GM23338 (cell line): ENCODE results near the gene NPFF. TPM values are rescaled to one million over a fixed set of nuclear protein-coding genes. Genes with fewer than 3 reads are reported as not detected.

ENCODE experiments used
- ATAC-seq: fragments of 200-7000 bp; cut with Tn5 transposase; 3 replicates; pipeline ENCODE4 v1.9.1; 2020
- DNase-seq: peaks from one replicate; pipeline ENCODE4 v3.0.0-alpha.2; 2015; ENCODE audit warnings: low spot score
- H2AFZ ChIP-seq: fragments of 200-600 bp; sonication (generic); 2 replicates; pipeline ENCODE4 v1.8.0; 2016; ENCODE audit warnings: antibody characterized with exemption, mild to moderate bottlenecking, moderate library complexity
- H3F3A ChIP-seq: fragments of 200-600 bp; sonication (generic); replicated peaks from 2 replicates; pipeline ENCODE4 v1.8.0; 2017; ENCODE audit warnings: antibody characterized with exemption, mixed run types, low read depth
- H3K27ac ChIP-seq: fragments of 200-600 bp; sonication (generic); 2 replicates; pipeline ENCODE4 v1.6.1; 2016; ENCODE audit warnings: low read depth
- H3K27me3 ChIP-seq: fragments of 200-600 bp; sonication (generic); 2 replicates; pipeline ENCODE4 v1.8.0; 2016; ENCODE audit warnings: mild to moderate bottlenecking, mixed run types, moderate library complexity; ENCODE audit not compliant: insufficient read depth
- H3K36me3 ChIP-seq: fragments of 200-600 bp; sonication (generic); 2 replicates; pipeline ENCODE4 v1.8.0; 2016; ENCODE audit warnings: mild to moderate bottlenecking; ENCODE audit not compliant: insufficient read depth
- H3K4me1 ChIP-seq: fragments of 200-600 bp; sonication (generic); 2 replicates; pipeline ENCODE4 v1.8.0; 2016; ENCODE audit warnings: mild to moderate bottlenecking, moderate library complexity; ENCODE audit not compliant: insufficient read depth
- H3K4me2 ChIP-seq: fragments of 200-600 bp; sonication (generic); 2 replicates; pipeline ENCODE4 v1.7.1; 2017; ENCODE audit warnings: mixed run types
- H3K4me3 ChIP-seq: fragments of 200-600 bp; sonication (generic); 2 replicates; pipeline ENCODE4 v1.6.1; 2016; ENCODE audit warnings: mixed run types
- H3K79me2 ChIP-seq: fragments of 200-600 bp; sonication (generic); replicated peaks from 2 replicates; pipeline ENCODE4 v1.8.0; 2017; ENCODE audit warnings: mild to moderate bottlenecking; ENCODE audit not compliant: insufficient read depth
- H3K9me2 ChIP-seq: fragments of 200-600 bp; sonication (generic); 2 replicates; pipeline ENCODE4 v1.8.0; 2017; ENCODE audit not compliant: insufficient read depth
- H4K20me1 ChIP-seq: fragments of 200-600 bp; sonication (generic); replicated peaks from 2 replicates; pipeline ENCODE4 v1.8.0; 2017; ENCODE audit warnings: mild to moderate bottlenecking; ENCODE audit not compliant: insufficient read depth
- H3K27ac Mint-ChIP-seq: 2 replicates; pipeline ENCODE4 v1.8.0; 2020; ENCODE audit warnings: inconsistent platforms, mild to moderate bottlenecking, moderate library complexity, mixed read lengths
- H3K27me3 Mint-ChIP-seq: 3 replicates; pipeline ENCODE4 v1.8.0; 2022; ENCODE audit warnings: low read depth, mild to moderate bottlenecking, moderate library complexity, mixed read lengths, inconsistent platforms; ENCODE audit not compliant: insufficient read depth, poor library complexity
- H3K36me3 Mint-ChIP-seq: 3 replicates; pipeline ENCODE4 v1.8.0; 2021; ENCODE audit warnings: low read depth, mild to moderate bottlenecking, inconsistent platforms, moderate library complexity, mixed read lengths
- H3K4me1 Mint-ChIP-seq: 3 replicates; pipeline ENCODE4 v1.8.0; 2020; ENCODE audit warnings: mild to moderate bottlenecking, inconsistent platforms, mixed read lengths
- H3K4me3 Mint-ChIP-seq: 3 replicates; pipeline ENCODE4 v1.8.0; 2021; ENCODE audit warnings: moderate library complexity, mild to moderate bottlenecking, inconsistent platforms, mixed read lengths
- H3K9me3 Mint-ChIP-seq: 3 replicates; pipeline ENCODE4 v1.8.0; 2020; ENCODE audit warnings: moderate library complexity, mild to moderate bottlenecking, inconsistent platforms, mixed read lengths
- CREB1 ChIP-seq: fragments of 250-450 bp; sonication (Bioruptor Pico); IDR thresholded peaks from 2 replicates; pipeline ENCODE4 v1.5.0; 2020; ENCODE audit warnings: low read depth, mild to moderate bottlenecking, moderate library complexity
- CTCF ChIP-seq, 2 experiments: fragments of 200-600 bp in 1 of 2; sonication (generic) in 1 of 2; conservative IDR thresholded peaks; 2 replicates each; pipeline versions ENCODE4 v1.5.1 to v1.6.1; 2016 to 2017; ENCODE audit warnings: antibody characterized with exemption in 2 of 2, low read depth in 2 of 2, mild to moderate bottlenecking in 2 of 2, moderate library complexity in 1 of 2
- ETS1 ChIP-seq: IDR thresholded peaks from 2 replicates; pipeline ENCODE4 v1.6.1; 2016; ENCODE audit warnings: antibody characterized with exemption
- EZH2 ChIP-seq: fragments of 200-600 bp; sonication (generic); IDR thresholded peaks from one replicate; pipeline ENCODE4 v1.8.0; 2017; ENCODE audit warnings: antibody characterized with exemption, mild to moderate bottlenecking, low read depth; ENCODE audit not compliant: unreplicated experiment
- EZH2phosphoT487 ChIP-seq: fragments of 200-600 bp; sonication (generic); IDR thresholded peaks from one replicate; pipeline ENCODE4 v1.8.1; 2018; ENCODE audit warnings: antibody characterized with exemption; ENCODE audit not compliant: unreplicated experiment
- JUNB ChIP-seq: IDR thresholded peaks from one replicate; pipeline ENCODE4 v1.6.1; 2016; ENCODE audit warnings: antibody characterized with exemption; ENCODE audit not compliant: unreplicated experiment
- NANOG ChIP-seq: IDR thresholded peaks from 2 replicates; pipeline ENCODE4 v1.6.1; 2016; ENCODE audit warnings: antibody characterized with exemption, borderline replicate concordance
- POLR2AphosphoS5 ChIP-seq: IDR thresholded peaks from 2 replicates; pipeline ENCODE4 v1.6.1; 2016; ENCODE audit warnings: antibody characterized with exemption, low read depth
- STAT1 ChIP-seq: IDR thresholded peaks from one replicate; pipeline ENCODE4 v1.6.1; 2016; ENCODE audit warnings: antibody characterized with exemption; ENCODE audit not compliant: unreplicated experiment
- ZNF114 ChIP-seq: fragments of 250-450 bp; sonication (Bioruptor Pico); IDR thresholded peaks from 2 replicates; pipeline ENCODE4 v1.5.0; 2020; ENCODE audit warnings: mild to moderate bottlenecking, moderate library complexity
- ZNF331 ChIP-seq: fragments of 250-450 bp; sonication (Bioruptor Pico); IDR thresholded peaks from 2 replicates; pipeline ENCODE4 v1.5.0; 2020; ENCODE audit warnings: low read depth, mild to moderate bottlenecking, moderate library complexity
- ZNF462 ChIP-seq: fragments of 250-450 bp; sonication (Bioruptor Pico); IDR thresholded peaks from 2 replicates; pipeline ENCODE4 v1.5.0; 2020; ENCODE audit warnings: mild to moderate bottlenecking, moderate library complexity
- polyA plus RNA-seq: library from polyadenylated mRNA; unstranded; fragments of >200 nt; fragmentation: Nextera tagmentation; extraction: Ambion mirVana; gene quantifications from 2 replicates; pipeline ENCODE4 v1.2.1, GENCODE V29; 2016
- total RNA-seq: library from RNA; depleted of rRNA; stranded (reverse); fragments of >200 nt; shearing (Covaris generic); gene quantifications from 2 replicates; pipeline ENCODE4 v1.2.3, GENCODE V29; 2014

Gene NPFF
- total and polyA plus RNA-seq, 2 experiments from 2014 or later: 0.69 to 0.71 TPM

GRCh38 chr12:53461059-53461458, 46.2 kb downstream of the NPFF start:
- no peak overlapping the region for H3K27ac Mint-ChIP-seq
- H3K27ac ChIP-seq: peak overlapping the region; percentile 68; the same call in 1 of the 2 replicates
- H3K4me1 ChIP-seq: peaks cover 11% of the 10 kb centered on the region; the same call in 1 of the 2 replicates
- peaks cover 52% of the 10 kb centered on the region for H3K4me1 Mint-ChIP-seq
- H3K36me3 ChIP-seq: peaks cover 97% of the 10 kb centered on the region
- ATAC-seq: no peak
- H3K4me2 ChIP-seq: no peak overlapping the region
- H3F3A ChIP-seq: peaks cover 59% of the 10 kb centered on the region
- TF ChIP-seq STAT1: no peak
- no peak for TF ChIP-seq POLR2AphosphoS5
- TF ChIP-seq ZNF331 (CRISPR knock-in tag): no peak
- no peak for TF ChIP-seq ETS1
- no peak for TF ChIP-seq CREB1 (CRISPR knock-in tag)
- no peak for TF ChIP-seq JUNB
- TF ChIP-seq CTCF (conservative IDR thresholded peaks at IDR 0.05; ENCODE audit: low read depth in 2 of 2): no peak
- no peak for TF ChIP-seq EZH2phosphoT487
- TF ChIP-seq EZH2: no peak
- TF ChIP-seq ZNF462 (CRISPR knock-in tag): no peak
- TF ChIP-seq ZNF114 (CRISPR knock-in tag): no peak
- TF ChIP-seq NANOG: no peak
- H2AFZ ChIP-seq: no peak overlapping the region
- no peak for DNase-seq
- H3K9me3 Mint-ChIP-seq: no peaks in the 10 kb centered on the region
- peaks cover 9% of the 10 kb centered on the region for H3K27me3 Mint-ChIP-seq
- no peaks in the 10 kb centered on the region for H3K9me2 ChIP-seq
- peaks cover 89% of the 10 kb centered on the region for H4K20me1 ChIP-seq
- H3K79me2 ChIP-seq: peaks cover 97% of the 10 kb centered on the region
- H3K27me3 ChIP-seq: no peaks in the 10 kb centered on the region
- no peak overlapping the region for H3K4me3 ChIP-seq
- peaks cover 99% of the 10 kb centered on the region for H3K36me3 Mint-ChIP-seq
- no peak overlapping the region for H3K4me3 Mint-ChIP-seq
